NCI-H1417 (cell line): Measurements from ENCODE around the gene ANKRD66.
"Not testable (repeated sequence)": the region's sequence is repeated elsewhere in the genome, so short reads cannot be mapped to it uniquely, and the experiment has no call there.

Experiments
- DNase-seq, 3 experiments: peaks; one replicate each; lab custom pipeline; 2025; lab: John Stamatoyannopoulos, UW

The ANKRD66 gene

GRCh38 chr6:46755865-46756264 lies 9.1 kb downstream of the ANKRD66 start:
- no peak for DNase-seq

- DNase-seq: no peak
These were observed 9.9 kb downstream of the ANKRD66 start for GRCh38 chr6:46756469-46757213.

DNA sequence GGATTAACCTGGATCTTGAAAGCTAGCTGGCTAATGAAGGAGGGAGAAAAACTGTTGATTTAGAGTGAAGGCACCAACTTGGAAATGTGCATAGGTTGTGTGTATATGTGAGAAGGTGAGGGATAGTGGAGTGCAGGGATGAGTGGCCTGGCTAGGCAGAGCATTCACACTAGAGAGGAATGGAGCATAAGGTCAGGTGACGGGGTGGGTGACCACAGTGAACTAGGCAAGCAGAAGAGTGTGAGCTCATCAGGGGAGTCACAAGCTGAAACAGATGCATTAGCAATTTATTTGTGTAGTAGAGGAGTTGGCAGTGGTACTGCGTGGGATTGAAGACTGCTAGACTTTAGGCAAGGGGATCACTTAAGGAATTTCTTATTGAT lies 10.5 kb downstream of the ANKRD66 start:
- no peak for DNase-seq

- no peak for DNase-seq
These were observed 12.4 kb downstream of the ANKRD66 start for GRCh38 chr6:46758960-46759753.

- DNase-seq: no peak
These were observed 14.2 kb downstream of the ANKRD66 start for GRCh38 chr6:46760925-46761324.

DNA sequence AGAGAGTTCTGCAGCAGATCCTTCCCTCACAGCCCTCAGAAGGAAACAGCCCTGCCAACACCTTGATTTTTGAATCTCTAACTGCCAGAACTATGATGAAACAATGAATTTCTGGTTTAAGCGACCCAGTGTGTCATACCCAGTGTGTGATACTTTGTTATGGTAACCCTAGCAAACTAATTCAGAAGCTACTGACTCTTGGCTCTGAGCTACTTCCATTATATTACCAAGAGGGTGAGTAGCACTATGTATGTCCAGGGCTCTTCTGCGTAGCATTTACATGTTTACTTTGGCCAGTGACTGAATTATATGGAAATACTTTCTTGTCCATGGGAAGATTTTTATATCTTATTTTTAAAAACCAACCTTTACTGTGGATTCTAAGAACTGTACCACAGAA lies 16.7 kb downstream of the ANKRD66 start:
- no peak for DNase-seq

GRCh38 chr6:46764280-46764679 lies 17.5 kb downstream of the ANKRD66 start:
- not testable (repeated sequence) for DNase-seq

GRCh38 chr6:46764961-46765360 lies 18.2 kb downstream of the ANKRD66 start:
- DNase-seq: no peak

- no peak for DNase-seq
These were observed 25.3 kb downstream of the ANKRD66 start for GRCh38 chr6:46772016-46772415.

- DNase-seq: no peak
These were observed 26.0 kb downstream of the ANKRD66 start for GRCh38 chr6:46772762-46773161.

DNA sequence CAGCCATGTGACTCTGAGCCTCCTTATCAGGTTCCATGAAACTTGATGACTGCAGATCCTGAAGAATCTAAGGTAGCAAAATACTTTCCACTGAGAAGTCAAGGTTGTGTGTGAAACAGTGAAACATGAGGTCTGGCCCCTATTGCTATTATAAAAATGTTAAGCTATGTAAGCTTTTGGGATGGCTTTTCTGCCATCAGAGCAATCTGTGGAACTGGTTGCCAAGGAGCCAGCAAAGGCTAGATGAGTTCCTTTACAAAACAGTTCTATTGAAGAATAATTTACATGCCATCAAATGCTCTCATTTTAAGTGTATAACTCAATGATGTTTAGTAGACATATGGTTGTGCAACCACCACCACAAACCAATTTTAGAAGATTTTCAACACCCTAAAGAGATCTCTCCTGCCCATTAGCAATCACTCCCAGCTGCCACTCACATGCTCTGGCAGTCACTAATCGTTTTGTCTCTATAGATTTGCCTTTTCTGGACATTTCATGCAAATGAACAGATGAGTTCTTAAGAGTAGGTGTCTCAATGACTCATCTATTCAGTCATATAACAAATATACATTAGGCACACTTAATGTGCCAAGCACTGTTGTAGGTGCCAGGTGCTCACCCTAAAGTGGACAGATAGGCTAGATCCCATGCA lies 26.6 kb downstream of the ANKRD66 start:
- no peak for DNase-seq

- not testable (repeated sequence) for DNase-seq
These were observed 28.0 kb downstream of the ANKRD66 start for GRCh38 chr6:46774736-46775135.

- peak in 2 of 3 experiments; percentile 13 to 84 for DNase-seq
These were observed 29.5 kb downstream of the ANKRD66 start for GRCh38 chr6:46776070-46776712.

GRCh38 chr6:46777476-46778346 lies 31.0 kb downstream of the ANKRD66 start:
- no peak for DNase-seq

GRCh38 chr6:46781478-46782378 lies 35.0 kb downstream of the ANKRD66 start:
- DNase-seq: peak; percentile 48 to 83 (median 73)

- DNase-seq: no peak
These were observed 37.8 kb downstream of the ANKRD66 start for GRCh38 chr6:46784535-46784934.

DNA sequence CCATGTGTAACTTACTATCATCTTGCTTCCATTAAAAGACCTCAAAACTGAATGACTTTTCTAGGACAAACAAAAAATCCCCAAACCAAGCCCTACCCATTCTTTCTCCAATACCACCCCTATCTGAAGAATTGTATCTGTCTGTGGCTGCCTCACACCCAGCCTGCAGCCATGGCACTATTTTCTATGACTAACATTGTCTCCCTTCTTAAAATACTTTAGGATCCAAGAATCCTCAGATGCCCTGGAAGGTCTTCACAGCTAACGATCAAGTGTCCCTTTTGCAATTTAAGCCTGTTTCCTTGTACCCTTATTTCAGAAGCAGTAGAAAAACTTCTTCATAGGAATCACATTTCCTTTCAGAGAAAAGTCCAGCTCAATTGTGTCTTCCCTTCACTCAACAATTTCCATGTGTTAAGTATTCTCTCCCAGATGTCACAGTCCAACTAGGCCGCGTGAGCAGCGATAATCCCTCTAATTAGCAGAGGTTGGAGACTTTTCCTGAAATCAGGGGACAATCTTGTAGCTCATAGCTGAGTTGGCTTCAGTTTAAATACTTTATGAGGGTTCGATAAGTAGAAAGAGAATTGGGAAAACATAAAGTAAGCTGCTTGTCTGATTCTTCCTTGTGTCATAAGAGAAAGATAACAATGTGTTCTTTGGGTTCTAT lies 41.3 kb downstream of the ANKRD66 start:
- DNase-seq: no peak

DNA sequence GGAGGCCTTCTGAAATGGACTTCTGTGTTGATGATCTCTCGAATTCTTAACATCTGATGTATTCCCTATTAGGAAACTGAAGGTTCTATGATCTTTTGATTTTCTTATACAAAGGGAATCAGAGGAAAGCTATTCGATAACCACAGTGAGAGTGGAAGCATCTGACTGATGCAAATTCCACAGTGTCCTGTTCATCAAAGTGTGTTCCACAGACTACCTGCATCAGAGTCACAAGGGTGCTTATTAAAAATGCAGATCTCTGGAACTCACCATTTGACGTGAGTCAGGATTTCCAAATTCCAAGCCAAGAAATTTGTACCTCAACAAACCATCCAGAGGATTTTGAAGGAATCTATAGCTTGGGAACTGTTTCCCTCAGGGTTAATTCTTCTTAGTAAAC lies 42.1 kb downstream of the ANKRD66 start:
- no peak for DNase-seq

DNA sequence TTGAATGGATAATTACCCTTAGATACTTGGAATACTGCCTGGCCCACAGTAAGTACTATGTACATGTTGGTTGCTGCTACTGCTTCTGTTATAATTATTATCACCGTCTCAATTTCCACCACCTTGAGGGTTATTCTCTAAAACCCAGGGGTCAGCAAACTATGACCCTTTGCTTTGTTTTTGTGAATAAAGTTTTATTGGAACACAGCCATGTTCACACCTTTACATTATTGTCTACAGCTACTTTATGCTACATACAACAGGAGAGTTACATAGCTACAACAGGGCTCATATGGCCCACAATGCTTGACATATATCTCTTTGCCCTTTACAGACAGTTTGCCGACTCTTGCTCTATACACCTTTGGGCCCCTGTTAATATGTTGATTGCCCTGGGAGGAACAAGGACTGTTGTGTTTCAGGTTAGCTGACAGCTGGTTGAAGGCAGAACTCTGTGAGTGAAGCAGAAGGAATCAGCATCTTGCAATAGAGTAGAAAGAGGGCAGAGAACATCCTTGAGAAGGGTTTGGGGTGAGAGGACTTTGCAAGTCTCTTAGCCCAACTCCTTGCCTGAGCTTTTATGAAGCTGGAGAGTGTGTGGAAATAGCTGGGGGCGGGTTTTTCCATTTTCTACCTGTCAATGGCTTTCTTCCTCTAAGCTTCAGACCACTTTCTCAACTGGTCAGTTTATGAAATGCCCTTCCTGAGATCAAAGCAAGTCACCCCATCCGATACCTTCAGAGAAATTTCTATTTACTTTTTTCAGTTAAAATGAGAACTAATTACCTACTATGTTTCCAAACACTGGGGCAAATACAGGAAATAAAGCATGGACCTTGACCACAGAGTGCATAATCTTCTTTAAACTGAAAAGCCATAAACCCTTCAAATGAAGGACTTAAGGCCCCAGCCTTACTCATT lies 43.0 kb downstream of the ANKRD66 start:
- no peak for DNase-seq
